H7 (cell line): ENCODE measurements around the gene SP3. TPM values are rescaled to one million over a fixed set of nuclear protein-coding genes. Genes with fewer than 3 reads are reported as not detected.

ENCODE experiments used
- DNase-seq: peaks from one replicate; pipeline ENCODE4 v3.0.0; 2012
- H3K27me3 ChIP-seq: 2 replicates; pipeline ENCODE4 v1.6.0; 2011; ENCODE audit warnings: mild to moderate bottlenecking, low read length; ENCODE audit not compliant: control insufficient read depth, insufficient read depth
- H3K36me3 ChIP-seq: replicated peaks from 2 replicates; pipeline ENCODE4 v1.5.1; 2011; ENCODE audit warnings: low read length; ENCODE audit not compliant: control insufficient read depth, insufficient read depth
- H3K4me3 ChIP-seq: 2 replicates; pipeline ENCODE4 v1.5.1; 2011; ENCODE audit warnings: low read depth, mild to moderate bottlenecking, control low read depth, low read length, moderate library complexity; ENCODE audit not compliant: insufficient read depth
- total RNA-seq: library from RNA; depleted of rRNA; stranded (reverse); fragments of >200 nt; shearing (Covaris generic); gene quantifications from 2 replicates; pipeline ENCODE4 v1.2.3, GENCODE V29; 2014

SP3 gene
- total RNA-seq, 1 experiment from 2014 or later = 107 TPM

DNA sequence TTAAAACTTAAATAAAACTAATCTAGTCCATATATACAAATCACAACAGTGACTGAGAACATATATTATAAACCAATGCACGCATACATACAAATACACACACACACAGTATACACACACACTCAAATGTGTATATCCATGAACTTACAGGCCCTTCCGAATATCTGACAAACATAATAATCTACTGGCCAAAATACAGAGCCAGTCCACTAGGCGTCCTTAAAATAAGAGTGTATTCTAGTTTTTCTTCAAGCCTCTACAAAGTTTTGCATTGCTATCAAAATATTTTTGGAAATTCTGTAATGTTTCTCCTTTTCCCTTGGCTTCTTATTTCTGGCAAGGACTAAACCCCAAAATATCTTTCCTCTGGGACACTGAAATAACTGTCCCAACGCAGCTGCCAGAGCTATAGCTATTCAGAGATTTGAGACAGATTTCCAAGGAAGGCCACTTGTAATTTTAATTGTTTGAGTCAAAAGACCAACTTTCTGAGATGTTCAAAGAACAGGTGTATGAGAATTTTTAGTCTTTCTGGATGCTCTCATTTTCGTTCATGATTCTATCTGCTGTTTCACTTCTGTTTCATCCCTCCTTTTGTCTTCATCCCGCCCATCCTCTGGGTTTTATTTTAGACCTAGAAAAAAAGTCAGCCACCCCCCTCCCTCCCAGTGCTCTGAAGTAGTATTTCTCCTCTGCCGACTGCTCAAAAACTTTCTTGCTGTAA lies 24.1 kb upstream of the SP3 start:
- DNase-seq = no peak
- Histone ChIP-seq H3K36me3 (no peaks in the 10 kb centered on the region), H3K4me3 (no peak overlapping the region), H3K27me3 (no peaks in the 10 kb centered on the region)

DNA sequence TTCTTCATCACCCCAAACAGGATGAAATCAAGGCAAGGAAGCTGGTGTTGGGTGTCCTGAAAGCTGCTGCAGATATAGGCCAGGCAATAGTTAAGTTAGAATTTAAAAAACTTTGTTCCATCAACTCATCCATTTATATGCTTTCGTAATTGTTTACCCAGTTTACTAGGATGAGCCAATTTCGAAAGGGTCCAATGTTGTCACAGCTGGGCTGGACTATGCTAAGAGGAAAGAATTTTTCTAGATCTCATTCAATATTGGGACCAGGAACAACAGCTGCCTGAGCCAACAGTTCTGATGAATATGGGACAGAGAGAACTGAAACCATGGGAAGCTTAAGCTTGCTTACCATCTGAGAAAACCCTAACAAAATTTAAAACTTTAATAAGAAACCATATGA lies 21.6 kb upstream of the SP3 start:
- H3K36me3 ChIP-seq = no peaks in the 10 kb centered on the region

DNA sequence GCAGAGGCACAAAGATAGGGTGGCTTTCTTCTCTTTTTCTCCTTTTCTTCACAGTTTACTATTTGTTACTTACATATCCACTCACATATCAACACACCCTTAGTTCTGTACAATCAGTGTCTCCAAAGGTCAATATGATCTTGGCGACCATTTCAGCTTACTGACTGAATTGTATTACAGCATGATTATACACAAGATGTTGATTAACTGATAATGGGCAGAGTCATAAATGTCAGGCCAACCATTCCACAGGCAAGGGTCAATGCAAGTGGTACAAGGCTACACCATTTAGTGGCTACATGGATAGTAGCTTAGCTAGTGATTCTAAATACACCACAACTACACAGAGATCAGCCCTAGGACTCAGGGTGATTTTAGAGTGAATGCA lies 20.4 kb upstream of the SP3 start:
- Histone ChIP-seq H3K27me3 (no peaks in the 10 kb centered on the region), H3K4me3 (no peak overlapping the region), H3K36me3 (no peaks in the 10 kb centered on the region)
- no peak for DNase-seq

More for the DNA sequence above, 21.6 kb upstream of the SP3 start:
- DNase-seq = no peak
- no peaks in the 10 kb centered on the region for H3K27me3 ChIP-seq
- H3K4me3 ChIP-seq = no peak overlapping the region

DNA sequence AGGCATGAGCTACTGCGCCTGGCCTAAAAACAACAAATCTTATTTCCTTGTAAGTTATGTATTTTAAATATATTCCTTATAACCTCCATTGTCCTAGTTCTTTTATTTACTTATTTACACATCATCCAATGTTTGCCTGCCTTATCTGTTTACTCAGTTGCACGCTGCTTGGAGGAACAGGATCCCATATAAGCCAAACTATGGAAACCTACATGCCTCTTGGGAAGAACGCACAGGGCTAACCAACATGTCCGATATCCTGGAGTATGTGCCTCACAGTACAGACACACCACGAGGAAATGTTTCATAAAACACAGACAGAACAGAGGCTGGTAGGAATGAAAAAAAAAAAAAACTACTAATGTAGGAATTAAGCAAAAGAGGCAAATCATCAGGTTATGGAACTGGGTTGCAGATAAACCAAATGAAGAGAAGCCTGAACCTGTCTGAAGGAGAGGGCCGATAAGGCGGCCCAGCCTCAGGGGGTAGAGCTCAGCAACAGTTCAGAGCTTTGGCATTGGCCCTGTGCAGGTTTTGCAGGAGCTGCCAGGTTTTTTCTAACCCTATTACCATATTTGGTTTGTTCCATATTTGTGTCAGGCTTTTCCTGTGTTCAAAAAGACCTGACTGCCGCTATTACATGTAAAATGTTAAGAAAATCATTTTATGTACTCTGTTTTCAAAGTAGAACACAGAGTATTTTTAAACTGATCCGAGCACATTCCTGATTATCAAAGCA lies 19.9 kb upstream of the SP3 start:
- DNase-seq = no peak
- H3K4me3 ChIP-seq = no peak overlapping the region
- no peaks in the 10 kb centered on the region for H3K36me3 ChIP-seq
- H3K27me3 ChIP-seq = no peaks in the 10 kb centered on the region

DNA sequence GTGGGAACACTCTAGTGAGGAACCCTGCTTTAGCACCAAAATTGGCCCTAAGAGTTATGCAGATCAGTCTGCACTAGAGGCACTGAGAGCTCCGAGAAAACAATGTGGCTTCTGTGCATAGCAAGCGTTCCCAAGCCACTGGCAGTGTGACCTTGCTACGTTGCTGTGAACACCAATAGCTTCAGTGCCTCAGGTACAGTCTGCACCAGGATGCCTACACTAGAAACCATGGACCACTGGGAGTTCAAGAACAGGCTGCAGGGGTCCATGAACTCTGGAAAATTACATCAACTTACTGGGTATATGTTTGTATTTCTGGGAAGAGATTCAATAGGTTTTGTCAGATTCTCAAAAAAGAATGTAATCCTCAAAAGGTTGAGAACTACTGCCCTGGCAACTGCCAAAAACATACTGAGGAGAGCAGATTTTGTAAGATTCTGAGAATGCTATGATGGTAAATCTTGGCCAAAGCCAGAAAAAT lies 18.3 kb upstream of the SP3 start:
- Histone ChIP-seq H3K27me3 (no peaks in the 10 kb centered on the region), H3K36me3 (no peaks in the 10 kb centered on the region), H3K4me3 (no peak overlapping the region)
- no peak for DNase-seq

DNA sequence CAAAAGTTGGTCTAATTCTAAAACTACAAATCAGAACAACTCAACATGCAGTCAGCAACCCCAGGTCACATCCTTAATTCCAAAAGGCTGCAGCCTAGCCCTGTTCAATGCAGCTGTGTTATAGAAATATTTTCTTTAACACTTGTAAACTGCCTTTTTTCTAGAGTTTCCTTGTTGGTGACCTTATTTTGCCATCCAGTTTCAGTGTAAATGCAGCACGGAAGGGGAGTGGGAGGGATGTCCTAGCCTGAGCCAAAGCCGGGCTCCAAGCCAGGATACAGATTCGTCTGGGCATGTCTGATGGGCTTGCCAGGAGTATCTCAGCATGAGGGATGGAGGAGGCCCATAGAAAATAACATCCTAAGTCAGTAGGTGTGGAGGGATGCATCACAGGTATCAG lies 17.7 kb upstream of the SP3 start:
- Histone ChIP-seq H3K4me3 (no peak overlapping the region), H3K36me3 (no peaks in the 10 kb centered on the region), H3K27me3 (no peaks in the 10 kb centered on the region)
- DNase-seq = no peak

DNA sequence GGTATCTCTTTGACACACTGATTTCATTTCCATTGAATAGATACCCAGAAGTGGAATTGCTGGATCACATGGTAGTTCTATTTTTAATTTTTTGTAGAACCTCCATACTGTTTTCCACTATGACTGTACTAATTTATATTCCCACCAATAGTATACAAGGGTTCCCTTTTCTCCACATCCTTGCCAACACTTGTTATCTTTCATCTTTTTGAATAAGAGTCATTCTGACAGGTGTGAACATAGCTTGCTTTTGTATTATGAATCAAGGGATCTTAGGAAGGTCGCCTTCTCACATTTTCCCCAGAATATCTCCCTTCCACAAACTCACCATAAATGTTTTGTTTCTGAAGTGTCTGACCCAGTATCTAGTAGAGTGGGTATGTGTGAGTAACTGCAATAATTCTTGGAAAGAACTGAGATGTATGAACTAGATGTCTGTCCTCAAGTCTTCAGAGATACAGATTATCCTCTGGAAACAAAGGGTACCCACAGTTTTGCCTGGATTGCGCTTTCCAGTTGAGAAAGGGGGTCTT lies 17.1 kb upstream of the SP3 start:
- Histone ChIP-seq H3K27me3 (no peaks in the 10 kb centered on the region), H3K36me3 (no peaks in the 10 kb centered on the region), H3K4me3 (no peak overlapping the region)
- DNase-seq = no peak

DNA sequence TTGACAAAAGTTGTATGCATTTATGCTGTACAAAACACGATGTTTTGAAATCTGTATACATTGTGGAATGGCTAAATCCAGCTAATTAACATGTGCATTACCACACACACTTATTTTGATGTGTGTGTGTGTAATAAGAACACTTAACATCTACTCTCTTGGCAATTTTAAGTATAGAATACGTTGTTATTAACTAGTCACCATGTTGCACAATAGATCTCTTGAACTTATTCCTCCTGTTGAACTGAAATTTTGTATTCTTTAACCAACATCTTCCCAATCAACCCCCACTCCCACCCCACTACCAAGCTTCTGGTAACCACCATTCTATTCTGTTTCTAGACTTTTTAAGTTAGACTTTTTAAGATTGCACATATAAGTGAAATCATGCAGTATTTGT lies 16.3 kb upstream of the SP3 start:
- H3K27me3 ChIP-seq = no peaks in the 10 kb centered on the region
- no peaks in the 10 kb centered on the region for H3K36me3 ChIP-seq
- no peak for DNase-seq

DNA sequence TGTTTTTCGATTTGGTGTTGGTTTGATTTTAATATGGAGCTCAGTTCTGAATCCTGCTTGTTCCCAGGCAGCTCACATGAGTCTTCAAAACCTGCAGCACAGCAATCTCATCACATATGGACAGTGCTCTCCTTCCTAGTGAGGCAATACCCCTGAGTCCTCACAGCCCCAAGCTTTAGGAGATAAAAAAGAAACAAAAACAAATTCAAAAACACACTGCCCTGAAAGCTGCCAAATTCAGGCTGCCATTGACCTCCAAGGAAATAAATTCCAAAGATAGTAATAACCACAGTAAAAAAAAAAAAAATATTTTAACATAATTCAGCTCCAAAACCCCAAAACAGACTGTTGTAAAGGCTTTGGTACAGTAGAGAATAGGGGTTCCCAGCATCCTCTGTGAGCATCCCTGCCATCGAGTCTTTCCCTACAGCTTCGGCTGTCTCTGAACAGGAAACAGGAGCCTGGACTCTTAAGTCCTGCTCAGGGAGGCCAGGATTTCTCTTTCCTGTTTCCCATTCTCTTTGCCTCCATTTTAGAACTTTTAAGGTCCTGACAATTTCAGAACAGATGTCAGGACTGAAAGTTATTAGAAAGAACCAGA lies 14.7 kb upstream of the SP3 start:
- H3K36me3 ChIP-seq = no peaks in the 10 kb centered on the region
- no peak overlapping the region for H3K4me3 ChIP-seq
- no peak for DNase-seq
- H3K27me3 ChIP-seq = no peaks in the 10 kb centered on the region

More for the DNA sequence above, 16.3 kb upstream of the SP3 start:
- no peak overlapping the region for H3K4me3 ChIP-seq

DNA sequence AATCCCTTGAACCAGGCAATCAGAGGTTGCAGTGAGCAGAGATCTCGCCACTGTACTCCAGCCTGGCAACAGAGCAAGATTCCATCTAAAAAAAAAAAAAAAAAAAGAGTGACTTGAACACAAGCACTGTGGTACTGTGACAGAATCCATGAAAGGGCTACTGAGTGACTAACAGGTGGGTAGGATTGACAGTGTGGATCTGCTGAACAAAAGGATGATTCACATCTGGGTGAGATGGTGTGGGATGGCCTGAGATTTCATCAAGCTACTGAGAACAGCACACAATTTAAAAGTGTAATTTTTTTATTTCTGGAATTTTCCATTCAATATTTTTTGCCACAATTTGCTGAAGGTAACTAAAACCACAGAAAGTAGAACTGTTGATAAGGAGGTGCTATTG lies 13.3 kb upstream of the SP3 start:
- Histone ChIP-seq H3K4me3 (no peak overlapping the region), H3K36me3 (no peaks in the 10 kb centered on the region), H3K27me3 (no peaks in the 10 kb centered on the region)
- no peak for DNase-seq

DNA sequence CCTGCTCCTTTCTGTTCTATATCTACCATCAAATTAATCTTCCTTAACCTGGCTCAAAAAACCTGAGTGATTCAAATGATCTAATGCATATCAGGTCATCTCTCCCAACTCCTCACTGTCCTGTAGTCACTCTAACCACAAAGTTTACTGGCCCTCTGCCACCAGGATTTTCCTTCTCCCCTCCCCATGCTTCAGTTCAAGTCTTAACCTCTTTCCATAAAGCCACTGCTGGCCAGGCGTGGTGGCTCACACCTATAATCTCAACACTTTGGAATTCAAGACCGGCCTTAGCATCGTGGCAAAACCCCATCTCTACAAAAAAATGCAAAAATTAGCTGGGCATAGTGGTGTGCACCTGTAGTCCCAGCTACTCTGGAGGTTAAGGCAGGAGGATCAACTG lies 7.5 kb upstream of the SP3 start:
- Histone ChIP-seq H3K36me3 (no peaks in the 10 kb centered on the region), H3K27me3 (no peaks in the 10 kb centered on the region), H3K4me3 (no peak overlapping the region)
- DNase-seq = no peak

DNA sequence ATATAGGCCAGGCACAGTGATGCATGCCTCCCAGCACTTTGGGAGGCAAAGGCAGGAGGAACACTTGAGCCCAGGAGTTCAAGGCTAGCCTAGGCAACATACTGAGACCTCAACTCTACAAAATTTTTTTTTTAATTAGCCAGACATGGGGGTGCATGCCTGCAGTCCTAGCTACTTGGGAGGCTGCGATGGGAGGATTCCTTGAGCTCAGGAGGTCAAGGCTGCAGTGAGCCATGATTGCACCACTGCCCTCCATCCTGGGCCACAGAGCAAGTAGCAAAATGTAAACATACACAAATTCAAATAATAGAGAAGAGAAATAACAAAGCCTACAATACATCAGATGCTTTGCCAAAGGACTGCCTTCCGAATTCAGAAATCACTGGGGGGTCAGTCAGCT lies 7.0 kb upstream of the SP3 start:
- H3K4me3 ChIP-seq = no peak overlapping the region
- no peaks in the 10 kb centered on the region for H3K27me3 ChIP-seq
- no peaks in the 10 kb centered on the region for H3K36me3 ChIP-seq
- DNase-seq = no peak

DNA sequence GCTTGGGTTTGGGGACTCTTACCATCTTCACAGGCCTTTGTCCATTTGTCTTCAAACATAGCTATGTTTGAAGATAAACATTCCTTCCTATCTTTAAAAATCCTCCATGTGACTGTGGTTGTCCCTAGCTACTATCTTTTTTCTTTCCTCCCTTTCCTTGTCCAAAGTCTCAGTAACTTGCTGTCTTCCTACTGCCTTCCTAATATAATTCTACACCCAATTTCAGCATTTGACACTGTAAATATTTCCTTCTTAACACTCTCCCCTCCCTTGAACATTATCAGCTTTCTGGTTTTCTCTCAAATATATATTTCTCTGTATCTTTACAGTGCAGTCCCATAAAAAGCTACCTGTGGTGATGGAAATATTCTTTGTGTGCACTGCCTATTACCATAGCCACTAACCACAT lies 5.3 kb upstream of the SP3 start:
- Histone ChIP-seq H3K36me3 (no peaks in the 10 kb centered on the region), H3K27me3 (no peaks in the 10 kb centered on the region), H3K4me3 (no peak overlapping the region)
- DNase-seq = no peak

DNA sequence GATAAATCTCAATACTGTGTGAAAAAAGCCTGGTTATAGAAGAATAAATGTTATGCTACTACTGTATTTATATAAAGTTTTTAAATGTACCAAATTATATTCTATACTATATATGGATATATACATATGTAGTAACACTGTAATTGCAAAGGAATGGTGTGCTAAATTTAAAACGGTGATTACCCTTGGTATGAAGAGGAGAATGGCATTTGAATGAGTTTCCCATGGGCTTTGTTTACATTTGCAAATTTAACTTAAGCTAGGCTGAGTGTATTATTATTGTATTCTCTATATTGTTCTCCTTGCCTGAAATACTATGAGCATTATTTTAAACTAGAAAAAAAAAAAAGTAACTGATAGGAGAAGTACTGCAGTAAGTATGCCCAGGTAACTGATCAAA lies 4.7 kb upstream of the SP3 start:
- DNase-seq = no peak
- Histone ChIP-seq H3K27me3 (no peaks in the 10 kb centered on the region), H3K4me3 (no peak overlapping the region), H3K36me3 (no peaks in the 10 kb centered on the region)

DNA sequence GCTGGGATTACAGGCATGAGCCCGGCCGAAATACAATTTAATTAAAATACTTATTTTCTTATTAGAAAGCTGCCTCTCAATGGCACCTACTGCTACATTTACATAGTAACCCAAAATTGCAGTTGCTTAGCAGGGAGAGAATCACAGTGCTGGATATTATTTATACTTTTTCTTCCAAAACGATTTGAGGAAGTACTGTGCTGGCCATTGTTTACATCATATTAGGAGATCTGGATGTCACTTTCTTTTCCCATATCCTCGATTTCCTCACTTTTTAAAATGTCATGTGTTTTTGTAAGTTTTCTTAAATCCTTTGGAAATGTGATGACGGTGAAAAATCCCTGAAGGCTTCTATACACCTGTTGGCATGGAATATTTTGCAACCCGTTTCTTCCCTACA lies 3.4 kb upstream of the SP3 start:
- H3K36me3 ChIP-seq = no peaks in the 10 kb centered on the region
- DNase-seq = no peak
- no peaks in the 10 kb centered on the region for H3K27me3 ChIP-seq
- no peak overlapping the region for H3K4me3 ChIP-seq
